GM18861 (cell line): ENCODE measurements around the gene ZNF276.
"Not testable (repeated sequence)": the region's sequence is repeated elsewhere in the genome, so short reads cannot be mapped to it uniquely, and the experiment has no call there.

Experiments used
- ATAC-seq: cut with Tn5 transposase; IDR thresholded peaks from one replicate; pipeline ENCODE4 v1.9.1; 2021; ENCODE audit not compliant: unreplicated experiment

Gene ZNF276

GRCh38 chr16:89720813-89721545 is at the start of gene ZNF276, which contains the start of gene VPS9D1:
TSS of gene ZNF276 (plus strand) at chr16:89721537. CDS start at chr16:89721641, 104 bp downstream.
TSS of gene VPS9D1 (minus strand) at chr16:89720898. CDS start at chr16:89720861, 37 bp downstream.
- peak; percentile 32 for ATAC-seq

- not testable (repeated sequence) for ATAC-seq
These were observed 49.8 kb upstream of the ZNF276 start for GRCh38 chr16:89671565-89671964.

GRCh38 chr16:89672177-89672941 is 49.0 kb upstream of the ZNF276 start:
- no peak for ATAC-seq

- no peak for ATAC-seq
These were observed 43.1 kb upstream of the ZNF276 start for GRCh38 chr16:89678258-89678657.

GRCh38 chr16:89685916-89686315 is 35.4 kb upstream of the ZNF276 start:
- ATAC-seq: no peak

GRCh38 chr16:89686520-89687091 is 34.7 kb upstream of the ZNF276 start, which contains the start of gene CDK10:
TSS of gene CDK10 (plus strand) at chr16:89686689. CDS start at chr16:89686711, 22 bp downstream.
- peak; percentile 68 for ATAC-seq

GRCh38 chr16:89687092-89687940 is 34.0 kb upstream of the ZNF276 start:
- peak; percentile 41 for ATAC-seq

- no peak for ATAC-seq
These were observed 32.9 kb upstream of the ZNF276 start for GRCh38 chr16:89688395-89688794.

GRCh38 chr16:89689142-89689541 is 32.2 kb upstream of the ZNF276 start:
- no peak for ATAC-seq

GRCh38 chr16:89689621-89690020 is 31.7 kb upstream of the ZNF276 start:
- not testable (repeated sequence) for ATAC-seq

GRCh38 chr16:89690392-89690901 is 30.9 kb upstream of the ZNF276 start:
- ATAC-seq: no peak

- no peak for ATAC-seq
These were observed 29.9 kb upstream of the ZNF276 start for GRCh38 chr16:89691231-89691985.

- no peak for ATAC-seq
These were observed 29.3 kb upstream of the ZNF276 start for GRCh38 chr16:89691986-89692569.

- ATAC-seq: no peak
These were observed 28.0 kb upstream of the ZNF276 start for GRCh38 chr16:89693289-89693731.

GRCh38 chr16:89693931-89694783 is 27.2 kb upstream of the ZNF276 start:
- ATAC-seq: no peak

GRCh38 chr16:89694784-89695085 is 26.6 kb upstream of the ZNF276 start:
- ATAC-seq: not testable (repeated sequence)

GRCh38 chr16:89695086-89695874 is 26.1 kb upstream of the ZNF276 start:
- ATAC-seq: no peak
